ENCODE data around the gene RGS7. TPM values are rescaled to one million over a fixed set of nuclear protein-coding genes. Genes with fewer than 3 reads are reported as not detected.

RGS7 gene
- total and polyA plus RNA-seq, 2 of the 4 experiments (the other 2 are of a cell fraction), result 0.58 to 0.72 TPM

DNA sequence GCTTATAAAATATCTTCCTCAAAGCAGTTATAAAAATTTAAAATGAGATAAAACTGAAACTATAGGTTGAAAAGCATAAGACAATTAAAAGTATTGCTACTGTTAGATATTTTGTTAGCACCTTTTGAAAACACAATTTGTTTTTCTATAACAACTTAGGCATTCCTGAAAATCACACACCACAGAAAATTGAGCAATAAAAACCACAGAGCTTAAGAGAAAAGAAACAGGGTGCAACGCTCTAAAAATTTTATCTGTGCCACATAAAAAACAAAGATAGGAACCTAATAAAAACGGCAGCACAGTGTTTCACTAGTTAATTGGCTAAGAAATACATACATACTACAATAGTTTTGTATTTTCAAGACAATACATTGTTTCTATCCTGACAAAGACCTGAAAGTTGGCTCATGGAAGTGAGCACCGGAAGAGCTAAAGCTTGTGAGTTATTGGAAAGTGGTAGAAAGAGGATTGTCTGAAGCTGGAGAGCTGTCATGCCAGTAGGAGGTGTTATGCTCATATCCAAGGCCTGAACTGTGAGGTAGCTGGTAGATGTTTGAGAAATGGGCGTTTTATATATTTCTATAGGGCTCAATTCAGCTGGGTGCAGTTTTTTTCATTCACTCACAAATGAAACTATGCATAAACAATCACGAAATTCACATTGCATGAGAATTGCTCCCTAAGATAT is 45.8 kb downstream of the RGS7 start:
- Histone ChIP-seq H2AK9ac (replicated peaks; ENCODE audit: low read depth, low read length, poor library complexity) (no peak overlapping the region), H3K9me1 (ENCODE audit: insufficient read depth, low read length) (no peaks in the 10 kb centered on the region), H3K4me2 (ENCODE audit: low read depth, low read length) (no peak overlapping the region), H2AFZ (replicated peaks; ENCODE audit: low read length, poor library complexity) (no peak overlapping the region), H3K18ac (ENCODE audit: low read depth, low read length) (no peak overlapping the region), H3K4me3 (ENCODE audit: insufficient read depth, low read depth, low read length) (no peak overlapping the region), H2AK5ac (ENCODE audit: low read depth, low read length) (no peak overlapping the region), H3K9ac (ENCODE audit: low read depth, low read length) (no peak overlapping the region), H4K8ac (ENCODE audit: low read depth in 2 of 2, low read length in 2 of 2) (no peak overlapping the region), H4K5ac (ENCODE audit: low read depth, low read length) (no peak overlapping the region), H2BK120ac (ENCODE audit: low read depth, low read length) (no peak overlapping the region), H3K27ac (ENCODE audit: insufficient read depth, low read length) (no peak overlapping the region), H3K9me3 (ENCODE audit: control insufficient read depth, insufficient read depth, low read length) (no peaks in the 10 kb centered on the region; the same call in 1 of the 2 replicates), H3K56ac (ENCODE audit: extremely low read depth, insufficient read depth, low read length) (no peak overlapping the region), H3K23ac (ENCODE audit: low read depth, low read length) (no peak overlapping the region), H4K91ac (ENCODE audit: insufficient read depth, low read depth, low read length) (no peak overlapping the region), H2BK15ac (ENCODE audit: low read depth, low read length) (no peak overlapping the region), H4K20me1 (ENCODE audit: insufficient read depth, low read length) (no peaks in the 10 kb centered on the region), H3K79me1 (ENCODE audit: low read depth in 1 of 2, low read length in 2 of 2) (no peaks in the 10 kb centered on the region), H3K27me3 (ENCODE audit: control insufficient read depth, insufficient read depth, low read length) (no peaks in the 10 kb centered on the region), H2BK20ac (ENCODE audit: low read depth, low read length) (no peak overlapping the region), H3K4me1 (ENCODE audit: control insufficient read depth, insufficient read depth, low read length) (no peaks in the 10 kb centered on the region), H2BK5ac (ENCODE audit: low read depth, low read length, poor library complexity, severe bottlenecking) (no peak overlapping the region), H3K14ac (replicated peaks; ENCODE audit: low read depth, low read length) (no peak overlapping the region), H3K4ac (ENCODE audit: low read depth, low read length) (no peak overlapping the region), H3K36me3 (ENCODE audit: control insufficient read depth, insufficient read depth, low read length) (no peaks in the 10 kb centered on the region)
- POLR2A ChIA-PET (ENCODE audit: unreplicated experiment), result no interaction called here
- ATAC-seq (ENCODE audit: low read depth) (no peak), DNase-seq (peak; percentile 4)
- dilution Hi-C loops (cut with HindIII; ENCODE audit: low sequenced_read_pairs, unreplicated experiment) (no loop called here), intact Hi-C loops (cut with micrococcal nuclease) (no loop called here), in situ Hi-C loops (cut with MboI; ENCODE audit: low sequenced_read_pairs) (no loop called here)
- no CpG with 5 or more reads among the region's 5 CpGs for WGBS, 2 experiments (ENCODE audit: extremely low coverage in 2 of 2, insufficient read length in 1 of 2)
- CTCF ChIA-PET, result no interaction called here
- TF ChIP-seq CTCF (conservative IDR thresholded peaks at IDR 0.05; ENCODE audit: low read depth, low read length) (0 out of 2 replicates have a peak, but pooled peaks have one; percentile 4), RCOR1 (IDR thresholded peaks at IDR 0.05; ENCODE audit: insufficient replicate concordance, low read length) (no peak), SMC3 (IDR thresholded peaks at IDR 0.05; ENCODE audit: low read depth, low read length) (no peak), BHLHE40 (IDR thresholded peaks at IDR 0.05; ENCODE audit: low read depth, low read length) (no peak)
- TF ChIP-seq, protein P1, sequence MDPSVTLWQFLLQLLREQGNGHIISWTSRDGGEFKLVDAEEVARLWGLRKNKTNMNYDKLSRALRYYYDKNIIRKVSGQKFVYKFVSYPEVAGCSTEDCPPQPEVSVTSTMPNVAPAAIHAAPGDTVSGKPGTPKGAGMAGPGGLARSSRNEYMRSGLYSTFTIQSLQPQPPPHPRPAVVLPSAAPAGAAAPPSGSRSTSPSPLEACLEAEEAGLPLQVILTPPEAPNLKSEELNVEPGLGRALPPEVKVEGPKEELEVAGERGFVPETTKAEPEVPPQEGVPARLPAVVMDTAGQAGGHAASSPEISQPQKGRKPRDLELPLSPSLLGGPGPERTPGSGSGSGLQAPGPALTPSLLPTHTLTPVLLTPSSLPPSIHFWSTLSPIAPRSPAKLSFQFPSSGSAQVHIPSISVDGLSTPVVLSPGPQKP (IDR thresholded peaks at IDR 0.05; ENCODE audit: borderline replicate concordance, low read depth, low read length), result no peak
- TF ChIP-seq, protein P2, sequence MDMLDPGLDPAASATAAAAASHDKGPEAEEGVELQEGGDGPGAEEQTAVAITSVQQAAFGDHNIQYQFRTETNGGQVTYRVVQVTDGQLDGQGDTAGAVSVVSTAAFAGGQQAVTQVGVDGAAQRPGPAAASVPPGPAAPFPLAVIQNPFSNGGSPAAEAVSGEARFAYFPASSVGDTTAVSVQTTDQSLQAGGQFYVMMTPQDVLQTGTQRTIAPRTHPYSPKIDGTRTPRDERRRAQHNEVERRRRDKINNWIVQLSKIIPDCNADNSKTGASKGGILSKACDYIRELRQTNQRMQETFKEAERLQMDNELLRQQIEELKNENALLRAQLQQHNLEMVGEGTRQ (IDR thresholded peaks at IDR 0.05; ENCODE audit: low read depth, low read length), result no peak
- BruUV-seq (replicated peaks), result no TSS peak

All from IMR-90 (cell line).